HG02798 (cell line): ENCODE results near the gene SLC25A22.

Source experiments
- ATAC-seq: cut with Tn5 transposase; IDR thresholded peaks from one replicate; pipeline ENCODE4 v1.9.1; 2021; ENCODE audit warnings: mild to moderate bottlenecking; ENCODE audit not compliant: unreplicated experiment, poor library complexity

The SLC25A22 gene

GRCh38 chr11:808427-809286 is 10.6 kb upstream of the SLC25A22 start:
- no peak for ATAC-seq

GRCh38 chr11:804599-804964 is 6.5 kb upstream of the SLC25A22 start:
- no peak for ATAC-seq

- ATAC-seq: no peak
Observed at GRCh38 chr11:803770-804598, 5.9 kb upstream of the SLC25A22 start.

GRCh38 chr11:803467-803742 is 5.3 kb upstream of the SLC25A22 start:
- ATAC-seq: no peak

GRCh38 chr11:802693-803466 is 4.8 kb upstream of the SLC25A22 start:
- ATAC-seq: no peak

GRCh38 chr11:802018-802617 is 4.0 kb upstream of the SLC25A22 start:
- no peak for ATAC-seq

- ATAC-seq: no peak
Observed at GRCh38 chr11:801097-801780, 3.2 kb upstream of the SLC25A22 start.

GRCh38 chr11:800473-800872 is 2.4 kb upstream of the SLC25A22 start:
- ATAC-seq: no peak

- ATAC-seq: no peak
Observed at GRCh38 chr11:799641-800316, 1.7 kb upstream of the SLC25A22 start.

GRCh38 chr11:797296-798092 is 587 bp downstream of the SLC25A22 start:
- ATAC-seq: peak; percentile 45

GRCh38 chr11:796565-797295 is 1.4 kb downstream of the SLC25A22 start:
- no peak for ATAC-seq

GRCh38 chr11:795634-796564 is 2.2 kb downstream of the SLC25A22 start:
- ATAC-seq: peak; percentile 19

- no peak for ATAC-seq
Observed at GRCh38 chr11:794766-795633, 3.1 kb downstream of the SLC25A22 start.

- no peak for ATAC-seq
Observed at GRCh38 chr11:794013-794765, 3.9 kb downstream of the SLC25A22 start.

- no peak for ATAC-seq
Observed at GRCh38 chr11:793556-793955, 4.5 kb downstream of the SLC25A22 start.
